ENCODE data around the gene CST11.

- TF ChIP-seq EP300 (IDR thresholded peaks at IDR 0.05; ENCODE audit: borderline replicate concordance) (no peak), REST (IDR thresholded peaks at IDR 0.05; ENCODE audit: low read depth) (no peak), CREB1 (IDR thresholded peaks at IDR 0.05; ENCODE audit: low read depth) (no peak), YY1 (IDR thresholded peaks at IDR 0.05; ENCODE audit: low read depth) (no peak), RAD21 (IDR thresholded peaks at IDR 0.05; ENCODE audit: low read depth) (no peak), TCF12 (IDR thresholded peaks at IDR 0.05; ENCODE audit: low read depth) (no peak), FOXM1 (IDR thresholded peaks at IDR 0.05; ENCODE audit: borderline replicate concordance, low read depth) (no peak), ZBTB7A (IDR thresholded peaks at IDR 0.05; ENCODE audit: low read depth) (no peak), TAF1 (IDR thresholded peaks at IDR 0.05; ENCODE audit: low read depth) (no peak), CEBPB (IDR thresholded peaks at IDR 0.05) (no peak), USF1 (IDR thresholded peaks at IDR 0.05) (no peak)
Measured at GRCh38 chr20:23488996-23489395, 36.3 kb upstream of the CST11 start.
